HepG2 (cell line): ENCODE data around the gene SNX22. TPM values are rescaled to one million over a fixed set of nuclear protein-coding genes. Genes with fewer than 3 reads are reported as not detected.
A peak's percentile ranks its signal among the peaks of the same experiment; 100 is the strongest.

Experiments used
- DPF2 ChIP-seq: sonication (generic); formaldehyde crosslinking; IDR thresholded peaks from 2 replicates; pipeline ENCODE4 v1.4.0; 2020; ENCODE audit warnings: mild to moderate bottlenecking, low read depth, missing genetic modification reagents, borderline replicate concordance
- DR1 ChIP-seq: sonication (generic); formaldehyde crosslinking; IDR thresholded peaks from 2 replicates; pipeline ENCODE4 v1.8.0; 2021; ENCODE audit warnings: mild to moderate bottlenecking, missing genetic modification reagents, inconsistent platforms
- FOXA3 ChIP-seq: IDR thresholded peaks from 2 replicates; pipeline ENCODE4 v1.6.1; 2016; ENCODE audit warnings: missing genetic modification reagents, missing compliant biosample characterization
- HNRNPL ChIP-seq: fragments of 200-400 bp; formaldehyde crosslinking; IDR thresholded peaks from 2 replicates; pipeline ENCODE4 v1.6.1; 2017; ENCODE audit warnings: mild to moderate bottlenecking, low read depth, low read length
- HOXA3 ChIP-seq: sonication (generic); formaldehyde crosslinking; IDR thresholded peaks from 2 replicates; pipeline ENCODE4 v1.5.0; 2020; ENCODE audit warnings: missing genetic modification reagents
- MYC ChIP-seq: sonication (generic); formaldehyde crosslinking; IDR thresholded peaks from 2 replicates; pipeline ENCODE4 v1.9.0; 2021; ENCODE audit warnings: missing genetic modification reagents, borderline replicate concordance
- REPIN1 ChIP-seq: sonication (generic); formaldehyde crosslinking; IDR thresholded peaks from 2 replicates; pipeline ENCODE4 v1.8.0; 2022; ENCODE audit warnings: missing genetic modification reagents, low read depth, mild to moderate bottlenecking, borderline replicate concordance
- SP1 ChIP-seq, 2 experiments: fragments of 450-650 bp in 1 of 2; sonication (generic) in 1 of 2; formaldehyde crosslinking in 1 of 2; IDR thresholded peaks; 2 replicates each; pipeline versions ENCODE4 v1.4.0 to v1.6.1; 2016 to 2020; ENCODE audit warnings: missing genetic modification reagents in 1 of 2
- ZBTB8A ChIP-seq: sonication (generic); formaldehyde crosslinking; IDR thresholded peaks from 2 replicates; pipeline ENCODE4 v1.4.0; 2020; ENCODE audit warnings: mild to moderate bottlenecking, low read depth, missing genetic modification reagents, borderline replicate concordance
- ZFP36L1 ChIP-seq: sonication (generic); formaldehyde crosslinking; IDR thresholded peaks from 2 replicates; pipeline ENCODE4 v1.8.0; 2022; ENCODE audit warnings: mild to moderate bottlenecking, missing genetic modification reagents, moderate library complexity
- ZFP62 ChIP-seq: sonication (generic); formaldehyde crosslinking; IDR thresholded peaks from 2 replicates; pipeline ENCODE4 v1.4.0; 2020; ENCODE audit warnings: missing genetic modification reagents
- ZNF292 ChIP-seq: sonication (generic); formaldehyde crosslinking; IDR thresholded peaks from 2 replicates; pipeline ENCODE4 v1.8.1; 2022; ENCODE audit warnings: mild to moderate bottlenecking, low read depth, missing genetic modification reagents, borderline replicate concordance
- polyA plus RNA-seq, 8 experiments: library from polyadenylated mRNA; depleted of rRNA in 3 of 8; stranded (reverse) in 7 of 8; unstranded in 1 of 8; fragments of >200 nt; fragmentation: Illumina TruSeq in 4 of 8; extraction: Trizol in 4 of 8; gene quantifications; 2 replicates each; pipeline versions ENCODE4 v1.2.1 to v1.2.3, GENCODE V29; 2011 to 2016; ENCODE audit warnings: low read depth in 4 of 8, missing spikeins in 1 of 8, mixed read lengths in 1 of 8; ENCODE audit not compliant: insufficient read depth in 1 of 8
- total RNA-seq, 5 experiments: library from RNA; depleted of rRNA; stranded (reverse); fragments of >200 nt; fragmentation: Illumina TruSeq; extraction: Trizol; gene quantifications; 2 replicates each; pipeline ENCODE4 v1.2.3, GENCODE V29; 2016; ENCODE audit warnings: low read depth in 1 of 5
- TF ChIP-seq, protein P1 (sequence below): sonication (generic); IDR thresholded peaks from 2 replicates; pipeline ENCODE4 v1.6.1; 2016; ENCODE audit warnings: low read depth, borderline replicate concordance
- TF ChIP-seq, protein P2 (sequence below): sonication (generic); formaldehyde crosslinking; IDR thresholded peaks from 2 replicates; pipeline ENCODE4 v1.8.0; 2022; ENCODE audit warnings: mild to moderate bottlenecking, missing genetic modification reagents; ENCODE audit not compliant: insufficient replicate concordance
- TF ChIP-seq, protein P3 (sequence below): IDR thresholded peaks from 2 replicates; pipeline ENCODE4 v1.6.1; 2012; ENCODE audit warnings: inconsistent platforms
- TF ChIP-seq, protein P4 (sequence below): sonication (generic); formaldehyde crosslinking; IDR thresholded peaks from 2 replicates; pipeline ENCODE4 v1.4.0; 2020; ENCODE audit warnings: mild to moderate bottlenecking, missing genetic modification reagents
- TF ChIP-seq, protein P5 (sequence below): sonication (generic); formaldehyde crosslinking; IDR thresholded peaks from 2 replicates; pipeline ENCODE4 v1.4.0; 2020; ENCODE audit warnings: missing genetic modification reagents, mild to moderate bottlenecking, borderline replicate concordance
- TF ChIP-seq, protein P6 (sequence below): sonication (generic); formaldehyde crosslinking; IDR thresholded peaks from 2 replicates; pipeline ENCODE4 v1.4.0; 2020; ENCODE audit warnings: missing genetic modification reagents

The SNX22 gene
- total and polyA plus RNA-seq, 2 of the 13 experiments (the other 11 are each of a cell fraction or from before 2014, with no cell fraction given) = 2.3 to 5.5 TPM

DNA sequence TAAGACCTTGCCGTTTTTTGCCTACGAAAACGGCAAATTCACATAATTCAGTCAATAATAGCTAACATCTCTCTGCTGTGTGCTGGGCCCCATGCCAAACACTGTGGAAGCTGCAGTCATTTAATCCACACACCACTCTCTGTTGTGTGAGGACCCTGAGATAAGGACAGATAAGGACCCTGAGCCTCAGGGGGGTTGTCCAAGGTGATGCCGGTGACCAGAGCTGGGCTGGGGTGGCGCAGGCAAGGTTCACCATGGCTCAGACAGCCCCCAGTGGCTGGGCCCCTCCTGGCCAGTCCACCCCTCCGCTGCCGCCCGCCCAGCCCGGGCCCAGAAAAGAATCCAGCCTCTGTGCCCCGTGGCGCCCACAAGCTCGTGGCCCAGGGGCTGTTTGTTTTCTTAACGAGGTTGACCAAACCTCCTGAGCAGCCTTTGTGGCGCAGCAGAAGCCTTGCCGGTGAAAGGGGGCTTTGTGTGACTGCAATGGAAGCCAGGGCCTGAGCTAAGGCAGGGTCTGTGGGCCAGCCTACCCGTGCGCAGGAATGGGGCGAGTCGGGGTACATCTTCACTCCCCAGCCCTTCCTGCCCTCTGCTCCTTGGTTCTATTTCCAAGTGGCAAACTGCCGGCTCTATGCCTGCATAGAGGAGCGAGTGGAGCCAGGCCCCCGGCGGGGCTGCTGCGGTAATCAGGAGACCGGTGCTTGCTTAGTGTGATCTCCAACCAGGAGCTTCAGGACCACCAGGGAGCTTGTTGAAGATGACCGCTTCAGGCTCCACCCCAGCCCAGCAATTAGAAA is 4.4 kb upstream of the SNX22 start (continued):
- TF ChIP-seq, protein P1, sequence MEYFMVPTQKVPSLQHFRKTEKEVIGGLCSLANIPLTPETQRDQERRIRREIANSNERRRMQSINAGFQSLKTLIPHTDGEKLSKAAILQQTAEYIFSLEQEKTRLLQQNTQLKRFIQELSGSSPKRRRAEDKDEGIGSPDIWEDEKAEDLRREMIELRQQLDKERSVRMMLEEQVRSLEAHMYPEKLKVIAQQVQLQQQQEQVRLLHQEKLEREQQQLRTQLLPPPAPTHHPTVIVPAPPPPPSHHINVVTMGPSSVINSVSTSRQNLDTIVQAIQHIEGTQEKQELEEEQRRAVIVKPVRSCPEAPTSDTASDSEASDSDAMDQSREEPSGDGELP = peak; percentile 34; the same call in 1 of the 2 replicates
- TF ChIP-seq DPF2 (CRISPR knock-in tag) (peak; percentile 28; the same call in 1 of the 2 replicates), ZNF292 (CRISPR knock-in tag) (0 out of 2 replicates have a peak, but pooled peaks have one; percentile 18), HNRNPL (peak; percentile 96), HOXA3 (CRISPR knock-in tag) (peak; percentile 65), MYC (CRISPR knock-in tag) (peak; percentile 77; the same call in 1 of the 2 replicates), FOXA3 (0 out of 2 replicates have a peak, but pooled peaks have one; percentile 44), SP1 (IDR thresholded peaks at IDR 0.05) (no peak), SP1 (CRISPR knock-in tag; IDR thresholded peaks at IDR 0.05) (peak; percentile 39; the same call in 1 of the 2 replicates), ZFP62 (no peak), ZBTB8A (CRISPR knock-in tag) (peak; percentile 66; the same call in 1 of the 2 replicates), REPIN1 (CRISPR knock-in tag) (peak; percentile 66; the same call in 1 of the 2 replicates), DR1 (no peak), ZFP36L1 (0 out of 2 replicates have a peak, but pooled peaks have one; percentile 50)
- TF ChIP-seq, protein P2, sequence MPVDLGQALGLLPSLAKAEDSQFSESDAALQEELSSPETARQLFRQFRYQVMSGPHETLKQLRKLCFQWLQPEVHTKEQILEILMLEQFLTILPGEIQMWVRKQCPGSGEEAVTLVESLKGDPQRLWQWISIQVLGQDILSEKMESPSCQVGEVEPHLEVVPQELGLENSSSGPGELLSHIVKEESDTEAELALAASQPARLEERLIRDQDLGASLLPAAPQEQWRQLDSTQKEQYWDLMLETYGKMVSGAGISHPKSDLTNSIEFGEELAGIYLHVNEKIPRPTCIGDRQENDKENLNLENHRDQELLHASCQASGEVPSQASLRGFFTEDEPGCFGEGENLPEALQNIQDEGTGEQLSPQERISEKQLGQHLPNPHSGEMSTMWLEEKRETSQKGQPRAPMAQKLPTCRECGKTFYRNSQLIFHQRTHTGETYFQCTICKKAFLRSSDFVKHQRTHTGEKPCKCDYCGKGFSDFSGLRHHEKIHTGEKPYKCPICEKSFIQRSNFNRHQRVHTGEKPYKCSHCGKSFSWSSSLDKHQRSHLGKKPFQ (CRISPR knock-in tag) = no peak
- TF ChIP-seq, protein P3, sequence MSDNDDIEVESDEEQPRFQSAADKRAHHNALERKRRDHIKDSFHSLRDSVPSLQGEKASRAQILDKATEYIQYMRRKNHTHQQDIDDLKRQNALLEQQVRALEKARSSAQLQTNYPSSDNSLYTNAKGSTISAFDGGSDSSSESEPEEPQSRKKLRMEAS = peak; percentile 86
- TF ChIP-seq, protein P4, sequence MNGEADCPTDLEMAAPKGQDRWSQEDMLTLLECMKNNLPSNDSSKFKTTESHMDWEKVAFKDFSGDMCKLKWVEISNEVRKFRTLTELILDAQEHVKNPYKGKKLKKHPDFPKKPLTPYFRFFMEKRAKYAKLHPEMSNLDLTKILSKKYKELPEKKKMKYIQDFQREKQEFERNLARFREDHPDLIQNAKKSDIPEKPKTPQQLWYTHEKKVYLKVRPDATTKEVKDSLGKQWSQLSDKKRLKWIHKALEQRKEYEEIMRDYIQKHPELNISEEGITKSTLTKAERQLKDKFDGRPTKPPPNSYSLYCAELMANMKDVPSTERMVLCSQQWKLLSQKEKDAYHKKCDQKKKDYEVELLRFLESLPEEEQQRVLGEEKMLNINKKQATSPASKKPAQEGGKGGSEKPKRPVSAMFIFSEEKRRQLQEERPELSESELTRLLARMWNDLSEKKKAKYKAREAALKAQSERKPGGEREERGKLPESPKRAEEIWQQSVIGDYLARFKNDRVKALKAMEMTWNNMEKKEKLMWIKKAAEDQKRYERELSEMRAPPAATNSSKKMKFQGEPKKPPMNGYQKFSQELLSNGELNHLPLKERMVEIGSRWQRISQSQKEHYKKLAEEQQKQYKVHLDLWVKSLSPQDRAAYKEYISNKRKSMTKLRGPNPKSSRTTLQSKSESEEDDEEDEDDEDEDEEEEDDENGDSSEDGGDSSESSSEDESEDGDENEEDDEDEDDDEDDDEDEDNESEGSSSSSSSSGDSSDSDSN (CRISPR knock-in tag) = peak; percentile 70
- TF ChIP-seq, protein P5, sequence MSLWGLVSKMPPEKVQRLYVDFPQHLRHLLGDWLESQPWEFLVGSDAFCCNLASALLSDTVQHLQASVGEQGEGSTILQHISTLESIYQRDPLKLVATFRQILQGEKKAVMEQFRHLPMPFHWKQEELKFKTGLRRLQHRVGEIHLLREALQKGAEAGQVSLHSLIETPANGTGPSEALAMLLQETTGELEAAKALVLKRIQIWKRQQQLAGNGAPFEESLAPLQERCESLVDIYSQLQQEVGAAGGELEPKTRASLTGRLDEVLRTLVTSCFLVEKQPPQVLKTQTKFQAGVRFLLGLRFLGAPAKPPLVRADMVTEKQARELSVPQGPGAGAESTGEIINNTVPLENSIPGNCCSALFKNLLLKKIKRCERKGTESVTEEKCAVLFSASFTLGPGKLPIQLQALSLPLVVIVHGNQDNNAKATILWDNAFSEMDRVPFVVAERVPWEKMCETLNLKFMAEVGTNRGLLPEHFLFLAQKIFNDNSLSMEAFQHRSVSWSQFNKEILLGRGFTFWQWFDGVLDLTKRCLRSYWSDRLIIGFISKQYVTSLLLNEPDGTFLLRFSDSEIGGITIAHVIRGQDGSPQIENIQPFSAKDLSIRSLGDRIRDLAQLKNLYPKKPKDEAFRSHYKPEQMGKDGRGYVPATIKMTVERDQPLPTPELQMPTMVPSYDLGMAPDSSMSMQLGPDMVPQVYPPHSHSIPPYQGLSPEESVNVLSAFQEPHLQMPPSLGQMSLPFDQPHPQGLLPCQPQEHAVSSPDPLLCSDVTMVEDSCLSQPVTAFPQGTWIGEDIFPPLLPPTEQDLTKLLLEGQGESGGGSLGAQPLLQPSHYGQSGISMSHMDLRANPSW (CRISPR knock-in tag) = no peak
- TF ChIP-seq, protein P6, sequence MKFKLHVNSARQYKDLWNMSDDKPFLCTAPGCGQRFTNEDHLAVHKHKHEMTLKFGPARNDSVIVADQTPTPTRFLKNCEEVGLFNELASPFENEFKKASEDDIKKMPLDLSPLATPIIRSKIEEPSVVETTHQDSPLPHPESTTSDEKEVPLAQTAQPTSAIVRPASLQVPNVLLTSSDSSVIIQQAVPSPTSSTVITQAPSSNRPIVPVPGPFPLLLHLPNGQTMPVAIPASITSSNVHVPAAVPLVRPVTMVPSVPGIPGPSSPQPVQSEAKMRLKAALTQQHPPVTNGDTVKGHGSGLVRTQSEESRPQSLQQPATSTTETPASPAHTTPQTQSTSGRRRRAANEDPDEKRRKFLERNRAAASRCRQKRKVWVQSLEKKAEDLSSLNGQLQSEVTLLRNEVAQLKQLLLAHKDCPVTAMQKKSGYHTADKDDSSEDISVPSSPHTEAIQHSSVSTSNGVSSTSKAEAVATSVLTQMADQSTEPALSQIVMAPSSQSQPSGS = no peak
